Spleen (tissue), 7 donors: ENCODE measurements around the gene CASP8.

Source experiments
- CTCF ChIP-seq, 11 experiments: fragments of 200-600 bp in 7 of 11; fragments of 450-650 bp in 4 of 11; sonication (generic) in 4 of 11; IDR thresholded peaks in 8 of 11; conservative IDR thresholded peaks in 3 of 11; 1 replicate in 7 of 11; 2 replicates in 4 of 11; pipeline versions ENCODE4 v1.4.0 to v1.8.0; 2016 to 2021; ENCODE audit warnings: antibody characterized with exemption in 11 of 11, inconsistent platforms in 4 of 11, mild to moderate bottlenecking in 1 of 11
- POLR2A ChIP-seq, 3 donors: fragments of 450-650 bp; IDR thresholded peaks; one replicate each; pipeline ENCODE4 v1.5.1; 2017; ENCODE audit warnings: antibody characterized with exemption in 3 of 3, mild to moderate bottlenecking in 1 of 3
- POLR2AphosphoS5 ChIP-seq, 3 donors: sonication (generic); formaldehyde crosslinking; IDR thresholded peaks; one replicate each; pipeline ENCODE4 v1.5.1; 2017; ENCODE audit warnings: antibody characterized with exemption in 3 of 3
- donor health status: DM: no; HTN: no; CAD: no; lungs with moderate emphysema.
- donor health status: DM: no; HTN: no; CAD: no.
- donor health status: DM: no; HTN: no; CAD: no.

- no peak for TF ChIP-seq CTCF (IDR thresholded peaks at IDR 0.05 in 8 of 11, conservative IDR thresholded peaks at IDR 0.05 in 3 of 11)
- no peak for TF ChIP-seq POLR2A (IDR thresholded peaks at IDR 0.05)
- TF ChIP-seq POLR2AphosphoS5 (IDR thresholded peaks at IDR 0.05): no peak
Observed at GRCh38 chr2:201255408-201256033, 4.8 kb upstream of the CASP8 start.
